GM19463 (cell line): ENCODE data around the gene CPSF7.

Experiments used
- ATAC-seq: cut with Tn5 transposase; IDR thresholded peaks from one replicate; pipeline ENCODE4 v1.9.1; 2021; ENCODE audit warnings: mild to moderate bottlenecking, moderate library complexity; ENCODE audit not compliant: unreplicated experiment

The CPSF7 gene

DNA sequence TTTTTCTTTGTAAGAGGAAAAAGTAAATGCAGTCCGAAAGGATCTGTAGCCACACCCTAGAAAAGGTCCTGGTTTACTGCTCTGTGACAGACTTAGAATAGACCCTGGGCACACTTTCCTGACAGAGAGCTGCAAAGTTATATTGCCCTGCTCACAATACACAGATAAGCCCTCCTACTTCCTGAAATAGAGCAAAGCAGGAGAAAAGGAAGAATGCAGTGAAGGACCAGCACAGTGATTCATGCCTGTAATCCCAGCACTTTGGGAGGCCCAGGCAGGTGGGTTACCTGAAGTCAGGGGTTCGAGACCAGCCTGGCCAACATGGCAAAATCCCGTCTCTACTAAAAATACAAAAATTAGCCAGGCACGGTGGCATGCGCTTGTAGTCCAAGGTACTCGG lies 70.3 kb downstream of the CPSF7 start:
- no peak for ATAC-seq

DNA sequence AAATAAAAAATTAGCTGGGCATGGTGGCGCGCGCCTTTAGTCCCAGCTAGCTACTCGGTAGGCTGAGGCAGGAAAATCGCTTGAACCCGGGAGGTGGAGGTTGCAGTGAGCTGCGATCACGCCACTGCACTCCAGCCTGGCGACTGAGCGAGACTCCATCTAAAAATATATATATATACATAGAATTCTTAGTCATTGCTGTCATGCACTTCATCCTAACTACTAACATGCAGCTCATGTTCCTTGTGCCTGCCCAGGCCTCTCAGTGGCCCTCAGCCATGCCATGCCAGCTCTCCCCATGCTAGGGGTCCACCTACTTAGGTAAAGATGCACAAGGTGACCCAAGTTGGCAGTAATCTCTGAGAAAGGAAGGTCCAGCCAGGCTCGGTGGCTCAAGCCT lies 71.2 kb downstream of the CPSF7 start:
- no peak for ATAC-seq

DNA sequence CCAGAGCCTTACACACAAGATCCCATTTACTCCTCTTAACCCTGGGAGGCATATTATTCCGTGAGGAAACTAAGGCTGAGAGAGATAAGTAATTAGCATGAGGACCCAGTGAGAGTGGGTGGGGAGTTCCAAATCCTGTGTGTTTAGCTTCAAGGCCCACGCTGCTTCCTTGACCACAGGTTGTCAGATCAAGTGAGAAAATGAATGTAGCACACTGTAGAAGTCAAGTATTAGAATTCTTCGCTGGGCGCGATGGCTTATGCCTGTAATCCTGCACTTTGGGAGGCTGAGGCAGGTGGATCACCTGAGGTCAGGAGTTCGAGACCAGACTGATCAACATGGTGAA lies 71.9 kb downstream of the CPSF7 start:
- ATAC-seq = no peak

DNA sequence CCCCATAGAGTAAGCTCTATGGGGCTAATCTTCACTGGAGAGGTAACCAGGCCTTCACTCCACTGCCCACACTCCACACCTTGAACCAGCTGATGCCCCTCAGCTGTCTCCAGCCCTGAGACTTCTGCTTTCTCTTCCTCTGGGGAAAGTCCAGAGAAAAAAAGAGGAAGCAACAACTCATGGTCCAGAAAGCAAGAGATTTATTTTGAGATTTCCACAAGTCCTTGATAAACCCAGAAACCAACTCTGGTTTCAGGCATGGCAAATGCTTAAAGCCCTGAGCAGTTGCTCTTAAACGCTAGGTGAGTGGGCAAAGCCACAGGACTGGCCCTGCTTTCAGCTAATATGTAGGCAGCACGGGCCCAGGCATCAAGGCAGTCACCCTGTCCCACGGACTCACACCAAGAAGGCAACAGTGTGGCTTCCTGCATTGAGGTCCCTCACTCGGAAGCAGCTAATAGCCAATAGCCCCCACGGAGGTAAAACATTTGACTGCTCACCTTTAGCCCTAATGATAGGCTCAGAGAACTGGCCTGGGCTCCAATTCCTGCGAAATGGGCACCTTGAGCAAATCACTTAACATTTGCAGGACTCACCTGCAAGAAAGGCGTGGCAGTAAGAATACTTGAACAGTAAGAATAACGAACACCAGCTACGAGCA lies 72.4 kb downstream of the CPSF7 start:
- peak; percentile 44 for ATAC-seq

DNA sequence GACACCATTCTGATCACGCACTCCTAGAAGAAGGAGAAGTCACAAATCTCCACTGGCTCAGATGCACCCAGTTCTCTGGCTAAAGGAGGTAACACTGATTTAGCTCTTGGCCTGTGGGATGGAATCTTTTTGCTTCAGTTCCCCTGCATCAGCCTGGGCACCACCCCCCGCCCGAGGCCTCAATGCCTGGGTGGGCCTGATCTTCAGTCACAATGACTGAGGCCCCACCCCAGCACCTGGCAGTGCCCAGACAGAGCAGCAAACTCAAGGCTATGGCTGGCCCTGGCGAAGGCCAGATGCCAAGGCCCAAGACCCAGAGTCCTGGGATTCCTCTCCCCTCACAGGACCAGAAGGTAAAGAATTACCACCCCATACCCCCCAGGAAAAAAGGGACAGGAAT lies 73.1 kb downstream of the CPSF7 start:
- ATAC-seq = no peak

DNA sequence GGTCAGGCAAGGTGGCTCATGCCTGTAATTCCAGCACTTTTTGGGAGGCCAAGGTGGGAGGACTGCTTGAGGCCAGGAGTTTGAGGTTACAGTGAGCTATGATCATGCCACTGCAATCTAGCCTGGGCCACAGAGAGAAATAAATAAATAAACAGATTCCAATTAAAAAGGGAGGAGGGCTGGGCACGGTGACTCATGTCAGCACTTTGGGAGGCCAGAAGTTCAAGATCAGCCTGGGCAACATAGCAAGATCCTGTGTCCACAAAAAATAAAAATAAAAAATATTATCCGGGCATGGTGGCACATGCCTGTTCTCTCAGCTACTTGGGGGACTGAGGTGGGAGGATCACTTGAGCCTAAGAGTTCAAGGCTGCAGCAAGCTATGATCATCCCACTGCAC lies 75.6 kb downstream of the CPSF7 start:
- no peak for ATAC-seq

DNA sequence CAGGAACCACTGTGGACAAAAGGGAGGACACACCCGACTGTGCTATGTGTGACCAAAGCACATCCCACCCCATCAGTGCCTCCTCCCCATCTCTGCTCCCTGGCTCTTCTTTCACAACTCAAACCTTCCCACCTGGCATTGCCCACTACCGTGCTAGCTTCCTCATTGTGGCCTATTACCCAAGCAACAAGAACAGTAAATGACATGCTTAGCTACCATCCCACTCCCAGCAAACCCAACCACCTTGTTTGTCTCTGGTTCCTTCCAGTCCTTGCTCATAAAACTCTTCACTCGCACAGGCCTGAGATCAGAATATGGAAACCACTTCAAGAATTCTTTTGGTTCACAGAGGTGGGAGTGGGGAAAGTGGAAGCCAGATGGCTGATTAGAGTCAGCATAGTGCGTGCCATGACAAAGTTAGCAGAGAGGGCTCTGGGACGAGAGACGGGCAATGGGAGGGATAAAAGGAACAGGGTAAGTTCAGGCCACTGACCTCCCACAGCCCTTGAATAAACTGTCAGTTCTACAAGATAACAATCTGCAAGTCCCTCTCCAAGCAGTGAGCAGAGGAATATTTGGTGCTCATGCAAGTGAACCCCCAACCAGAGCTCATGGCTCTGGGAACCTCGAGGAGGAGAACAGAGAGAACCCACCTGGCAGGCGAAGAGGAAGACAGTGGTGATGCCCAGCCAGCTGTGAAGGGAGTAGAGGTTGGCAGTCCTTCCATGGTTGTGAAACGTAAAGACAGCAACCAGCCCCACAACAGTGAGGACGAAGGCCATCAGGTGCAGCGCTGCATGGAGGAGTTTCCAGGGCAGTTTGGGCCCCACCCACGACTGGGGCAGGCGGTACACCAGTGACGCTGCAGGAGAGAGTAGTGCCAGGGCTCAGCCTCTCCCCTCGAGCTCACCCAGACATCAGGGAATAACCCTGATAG lies 76.4 kb downstream of the CPSF7 start:
- no peak for ATAC-seq
